ENCODE data around the gene OXSR1.
"Not testable (repeated sequence)": the region's sequence is repeated elsewhere in the genome, so short reads cannot be mapped to it uniquely, and the experiment has no call there.

OXSR1 gene

DNA sequence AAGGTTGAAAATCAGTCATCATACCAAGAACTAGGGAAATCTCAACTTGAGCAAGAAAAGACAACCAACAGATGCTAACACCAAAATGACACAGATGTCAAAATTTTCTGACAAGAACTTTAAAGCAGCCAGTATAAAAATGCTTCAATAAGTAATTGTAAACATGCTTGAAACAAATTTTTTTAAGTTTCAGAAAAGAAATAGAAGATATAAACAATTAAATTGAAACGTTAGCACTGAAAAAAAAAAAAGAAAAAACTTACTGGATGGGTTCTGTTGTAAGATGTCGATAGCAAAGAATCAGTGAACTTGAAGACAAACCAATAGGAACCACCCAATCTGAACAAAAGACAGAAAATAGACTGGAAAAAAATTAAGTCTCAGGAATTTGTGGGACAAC lies 18.8 kb upstream of the OXSR1 start:
- no peak for DNase-seq

DNA sequence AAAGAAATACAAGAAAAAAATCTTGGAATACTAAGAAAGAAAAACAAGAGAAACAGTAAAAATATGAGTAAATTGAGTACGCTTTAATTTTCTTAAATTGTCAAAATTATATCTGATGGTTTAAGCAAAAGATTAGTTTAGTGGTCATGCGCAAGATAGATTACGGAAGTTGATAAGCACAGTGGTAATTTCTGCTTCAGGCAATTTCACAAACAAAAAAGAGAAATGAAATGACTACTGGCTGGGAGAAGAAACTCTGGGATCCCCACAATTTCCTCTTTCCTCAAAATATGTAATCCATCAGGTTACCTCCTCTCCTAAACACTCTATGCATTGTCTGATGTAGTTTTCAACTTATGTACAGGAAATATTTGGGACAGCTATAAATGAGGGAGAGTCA lies 17.9 kb upstream of the OXSR1 start:
- no peak for DNase-seq

DNA sequence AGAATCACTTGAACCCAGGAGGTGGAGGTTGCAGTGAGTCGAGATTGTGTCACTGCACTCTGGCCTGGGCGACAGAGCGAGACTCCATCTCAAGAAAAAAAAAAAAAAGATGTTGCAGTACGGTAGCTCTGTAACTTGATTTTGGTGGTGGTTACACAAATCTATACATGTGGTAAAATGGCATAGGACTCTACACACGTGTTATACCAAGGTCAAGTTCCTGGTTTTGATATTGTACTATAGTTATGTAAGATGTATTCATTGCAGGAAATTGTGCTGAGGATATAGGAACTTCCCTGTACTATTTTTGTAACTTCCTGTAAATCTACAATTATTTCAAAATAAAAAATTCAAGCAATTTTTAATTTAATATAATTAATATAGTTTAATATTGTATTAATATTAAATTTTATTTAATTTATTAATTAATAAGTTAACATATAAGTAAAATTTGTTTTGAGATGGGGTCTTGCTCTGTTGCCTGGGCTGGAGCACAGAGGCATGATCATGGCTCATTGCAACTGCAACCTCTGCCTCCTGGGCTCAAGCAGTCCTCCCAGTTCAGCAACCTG lies 16.9 kb upstream of the OXSR1 start:
- no peak for DNase-seq

DNA sequence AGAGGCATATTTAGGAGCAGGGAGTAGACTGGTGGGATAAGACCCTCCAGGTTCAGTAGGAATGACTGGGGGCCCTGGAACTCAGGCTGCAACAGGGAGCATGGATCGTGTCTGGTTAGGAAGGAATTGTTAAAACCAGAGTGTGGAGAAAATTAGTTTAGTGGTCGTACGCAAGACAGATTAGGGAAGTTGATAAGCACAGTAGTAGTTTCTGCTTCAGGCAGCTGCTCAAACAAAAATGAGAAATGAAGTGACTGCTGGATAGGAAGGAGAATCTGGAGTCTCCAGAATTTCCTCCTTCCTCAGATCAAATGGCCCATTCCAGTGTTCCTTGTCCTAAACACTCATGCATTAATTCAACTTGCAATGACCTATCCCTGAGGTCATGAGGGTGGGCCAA lies 15.6 kb upstream of the OXSR1 start:
- DNase-seq = no peak

DNA sequence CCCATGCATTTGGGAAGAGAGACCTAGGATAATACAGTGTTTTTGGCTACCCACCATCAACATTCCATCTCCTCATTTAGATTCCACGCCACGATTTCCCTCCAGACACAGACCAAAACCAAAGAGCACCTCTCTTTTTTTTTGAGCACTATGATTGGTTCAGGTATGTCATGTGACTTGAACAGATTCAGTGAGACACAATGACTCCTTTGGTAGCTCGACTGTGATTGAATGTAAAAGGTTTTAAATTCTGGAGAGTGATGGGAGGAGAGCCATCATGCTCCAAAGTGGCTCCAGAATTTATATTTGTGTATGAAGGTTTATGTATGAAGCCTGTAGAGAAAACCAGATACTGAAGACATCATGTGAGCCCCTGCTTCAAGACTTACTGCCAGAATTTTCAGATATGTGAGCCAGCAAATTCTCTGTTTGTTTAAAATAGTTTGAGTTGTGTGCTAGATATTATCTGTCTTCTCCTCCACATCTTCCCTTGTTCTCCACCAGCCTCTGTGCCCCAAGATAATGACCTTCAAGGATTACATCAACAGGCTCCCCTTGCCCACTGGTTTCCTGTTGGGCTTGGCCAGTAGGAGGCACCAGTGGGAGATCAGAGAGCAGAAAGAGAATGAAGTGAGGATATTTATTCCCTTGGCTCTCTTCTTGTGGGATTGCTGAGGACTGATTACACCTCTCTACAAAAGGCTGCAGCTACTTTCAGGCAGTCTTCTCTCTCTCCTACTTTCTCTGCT lies 14.4 kb upstream of the OXSR1 start:
- DNase-seq = no peak

DNA sequence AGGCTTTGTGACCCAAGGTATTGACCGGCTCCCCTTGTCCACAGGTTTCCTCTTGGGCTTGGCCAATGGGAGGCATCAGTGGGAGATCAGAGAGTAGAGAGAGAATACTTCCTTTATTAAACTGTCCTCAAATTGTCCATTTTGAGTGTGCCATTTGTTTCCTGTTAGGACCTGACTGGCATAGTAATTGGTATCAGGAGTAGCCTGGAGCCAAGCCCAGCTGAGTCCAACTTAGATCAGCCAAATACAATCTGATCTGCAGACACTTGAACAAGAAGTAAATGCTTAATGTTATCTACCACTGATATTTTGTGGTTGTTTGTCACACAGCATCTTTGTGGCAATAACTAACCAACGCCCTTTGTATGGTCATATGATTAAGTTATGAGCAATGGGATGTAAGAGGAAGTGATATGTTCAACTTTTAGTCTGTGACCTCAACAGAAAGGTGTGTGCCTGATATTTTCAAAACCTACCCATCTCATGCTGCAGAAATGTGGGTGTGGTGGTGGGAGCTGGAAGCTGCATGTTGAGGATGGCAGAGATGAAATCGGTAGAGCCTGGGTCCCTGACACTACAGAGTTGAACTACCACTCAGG lies 13.6 kb upstream of the OXSR1 start:
- DNase-seq = no peak

DNA sequence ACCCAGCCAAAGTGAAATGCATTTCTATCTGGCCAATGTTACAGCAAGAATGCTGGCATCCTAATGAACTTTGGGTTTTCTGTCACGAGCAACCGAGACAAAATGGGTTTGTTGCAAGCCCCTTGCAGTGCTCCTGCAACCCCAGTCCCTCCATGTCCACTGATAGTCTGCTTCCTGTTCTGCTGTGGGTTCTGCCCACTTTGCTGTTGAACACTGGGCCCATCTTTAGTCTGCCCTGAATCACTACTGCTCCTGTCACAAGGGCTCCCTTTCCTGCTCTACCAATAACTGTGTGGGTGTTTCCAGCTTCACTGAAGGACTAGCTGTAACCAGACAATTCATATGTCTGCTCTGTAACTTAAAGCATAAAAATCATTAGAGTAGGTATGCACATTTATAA lies 12.7 kb upstream of the OXSR1 start:
- no peak for DNase-seq

DNA sequence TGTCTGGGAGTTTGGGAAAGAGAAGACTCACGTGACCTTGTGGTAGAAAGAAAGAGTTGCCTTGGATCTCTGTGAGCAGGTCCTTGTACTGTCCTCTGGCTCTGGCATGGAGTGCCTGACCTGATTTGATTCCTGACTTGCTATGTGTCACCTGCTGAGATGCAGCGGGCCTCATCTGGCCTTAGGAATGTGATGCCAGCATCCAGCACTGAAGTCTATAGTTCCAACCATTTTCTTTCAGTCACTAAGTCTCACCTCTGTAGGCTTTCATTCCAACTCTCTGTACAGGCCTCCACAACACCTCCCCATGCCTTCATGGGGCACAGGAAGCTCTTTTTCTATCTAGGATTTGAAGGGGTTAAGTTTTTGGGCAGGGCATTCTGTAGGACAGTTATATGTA lies 12.1 kb upstream of the OXSR1 start:
- DNase-seq = no peak

DNA sequence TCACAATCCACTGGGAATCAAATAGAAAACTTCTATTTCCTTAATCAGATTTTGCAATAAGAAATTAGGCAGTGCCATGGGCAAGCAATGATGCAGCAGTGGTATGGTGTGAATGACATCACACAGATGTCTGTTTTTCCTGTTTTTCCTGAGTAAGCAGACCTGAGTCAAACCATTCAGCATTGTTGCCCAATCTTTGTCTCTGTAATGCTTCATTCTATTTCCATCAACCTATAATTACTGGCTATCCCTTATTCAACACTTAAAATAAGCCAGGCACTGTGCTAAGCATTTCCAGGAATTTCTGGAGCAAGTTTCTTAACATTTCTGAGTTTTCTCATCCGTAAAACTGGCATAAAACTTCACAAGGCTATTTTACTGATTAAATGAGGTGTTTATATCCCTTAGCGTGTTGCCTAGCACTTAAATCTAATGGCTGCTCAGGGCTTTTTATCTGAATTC lies 11.3 kb upstream of the OXSR1 start:
- no peak for DNase-seq

DNA sequence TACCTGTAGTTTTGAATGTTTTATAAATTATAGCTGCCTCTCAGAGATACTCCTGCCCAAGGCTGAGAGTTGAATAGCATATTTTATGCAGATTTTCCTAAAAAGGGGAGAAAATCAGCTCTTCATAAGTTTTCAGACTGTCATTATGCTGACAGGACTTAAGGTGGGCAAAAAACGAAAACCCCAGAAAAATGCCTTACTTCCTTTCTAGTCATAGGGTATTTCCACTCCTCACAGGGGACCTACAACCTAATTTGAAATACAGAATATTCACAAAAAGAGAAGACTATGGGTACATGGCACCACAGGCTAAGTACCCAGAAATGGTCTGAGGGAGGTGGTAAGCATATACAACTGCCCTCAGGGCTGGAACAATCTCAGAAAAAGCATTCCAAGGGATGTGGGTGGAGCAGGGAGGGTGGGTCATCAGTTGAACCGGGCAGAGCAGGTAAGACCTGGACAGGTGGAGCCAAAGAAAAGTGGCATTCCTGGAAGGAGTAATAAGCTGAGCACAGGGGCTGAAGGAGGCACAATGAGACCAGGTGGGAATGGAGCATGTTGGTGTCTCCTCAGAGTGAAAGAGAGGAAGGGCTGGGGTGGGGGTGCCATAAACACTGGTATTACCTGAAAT lies 10.6 kb upstream of the OXSR1 start:
- no peak for DNase-seq

DNA sequence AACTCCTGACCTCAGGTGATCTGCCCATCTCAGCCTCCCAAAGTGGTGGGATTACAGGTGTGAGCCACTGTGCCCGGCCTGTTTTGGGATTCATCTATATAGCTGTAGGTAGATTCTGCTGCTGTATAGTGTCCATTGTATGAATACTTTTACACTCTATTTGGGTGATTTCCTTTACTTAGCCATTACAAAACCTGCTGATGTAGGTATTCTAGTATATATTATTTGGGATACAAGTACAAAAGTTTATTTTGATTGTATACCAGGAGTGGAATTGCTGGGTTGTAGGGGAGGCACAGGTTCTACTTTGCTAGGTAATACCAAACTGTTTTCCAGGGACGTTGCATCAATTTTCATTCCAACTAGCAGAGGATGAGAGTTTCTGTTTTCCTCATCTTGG lies 9.5 kb upstream of the OXSR1 start:
- DNase-seq = no peak

DNA sequence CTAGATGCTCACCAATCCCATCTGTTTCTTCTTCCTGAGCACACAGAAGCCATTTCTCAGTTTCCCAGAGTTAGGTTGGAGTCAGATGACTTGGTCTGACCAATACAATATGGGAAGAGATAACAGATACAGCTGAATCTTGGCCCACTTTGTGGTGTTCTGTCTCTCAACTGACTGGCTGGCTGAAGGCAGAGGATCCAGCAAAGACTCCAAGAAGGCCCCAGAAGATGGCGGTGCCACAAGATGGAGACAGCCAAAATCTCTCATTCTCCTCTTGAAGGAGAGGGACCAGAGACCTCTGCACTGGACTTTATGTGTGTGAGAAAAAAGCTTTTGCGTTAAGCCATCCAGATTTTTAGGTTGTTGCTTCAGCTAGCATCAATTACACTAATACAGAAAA lies 8.2 kb upstream of the OXSR1 start:
- no peak for DNase-seq

DNA sequence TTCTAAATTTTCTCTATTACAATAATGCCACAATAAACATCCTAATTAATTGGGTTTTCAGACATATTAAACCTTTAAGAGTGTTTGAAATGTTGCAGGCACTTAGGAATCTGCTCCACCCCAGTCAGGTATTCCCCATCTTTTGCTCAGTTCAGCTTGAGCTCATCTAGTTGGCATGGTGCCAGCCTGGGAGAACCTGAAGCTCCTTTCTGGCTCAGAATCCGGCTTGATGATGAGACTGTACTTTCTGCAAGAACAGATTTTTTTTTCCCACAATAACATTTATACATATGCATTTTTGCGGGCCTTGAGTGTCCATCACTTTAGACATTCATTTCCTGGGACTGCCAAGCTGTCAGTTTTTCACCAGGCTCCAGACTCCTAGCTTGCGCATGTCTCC lies 7.7 kb upstream of the OXSR1 start:
- DNase-seq = no peak

DNA sequence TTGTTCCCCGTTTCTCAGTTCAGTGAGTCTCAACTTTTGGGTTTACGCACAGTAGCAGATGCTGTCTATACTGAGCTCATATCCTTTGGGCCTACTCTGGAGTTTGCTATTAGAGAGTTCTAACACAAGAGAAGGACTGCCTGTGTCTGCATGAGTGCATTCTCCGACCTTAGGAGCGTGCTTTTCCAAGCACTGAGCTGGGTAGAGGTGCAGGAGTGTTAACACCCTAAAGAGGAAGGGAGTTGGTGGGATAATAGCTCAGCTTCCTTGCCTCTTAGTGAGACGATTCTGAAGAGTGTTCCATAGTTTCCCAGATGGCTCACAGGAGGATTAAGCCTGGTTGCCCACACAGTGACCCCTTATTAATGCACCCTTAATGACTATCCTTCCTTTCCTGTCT lies 6.9 kb upstream of the OXSR1 start:
- no peak for DNase-seq

DNA sequence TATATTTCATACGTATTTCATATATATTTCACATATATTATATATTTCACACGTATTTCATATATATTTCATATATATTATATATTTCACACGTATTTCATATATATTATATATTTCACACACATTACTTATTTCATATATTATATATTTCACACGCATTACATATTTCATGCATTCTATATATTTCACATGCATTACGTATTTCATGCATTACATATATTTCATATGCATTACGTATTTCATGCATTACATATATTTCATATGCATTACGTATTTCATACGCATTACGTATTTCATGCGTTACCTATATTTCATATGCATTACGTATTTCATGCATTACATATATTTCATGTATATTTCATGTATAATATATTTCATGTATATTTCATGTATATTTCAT lies 4.6 kb upstream of the OXSR1 start:
- not testable (repeated sequence) for DNase-seq

DNA sequence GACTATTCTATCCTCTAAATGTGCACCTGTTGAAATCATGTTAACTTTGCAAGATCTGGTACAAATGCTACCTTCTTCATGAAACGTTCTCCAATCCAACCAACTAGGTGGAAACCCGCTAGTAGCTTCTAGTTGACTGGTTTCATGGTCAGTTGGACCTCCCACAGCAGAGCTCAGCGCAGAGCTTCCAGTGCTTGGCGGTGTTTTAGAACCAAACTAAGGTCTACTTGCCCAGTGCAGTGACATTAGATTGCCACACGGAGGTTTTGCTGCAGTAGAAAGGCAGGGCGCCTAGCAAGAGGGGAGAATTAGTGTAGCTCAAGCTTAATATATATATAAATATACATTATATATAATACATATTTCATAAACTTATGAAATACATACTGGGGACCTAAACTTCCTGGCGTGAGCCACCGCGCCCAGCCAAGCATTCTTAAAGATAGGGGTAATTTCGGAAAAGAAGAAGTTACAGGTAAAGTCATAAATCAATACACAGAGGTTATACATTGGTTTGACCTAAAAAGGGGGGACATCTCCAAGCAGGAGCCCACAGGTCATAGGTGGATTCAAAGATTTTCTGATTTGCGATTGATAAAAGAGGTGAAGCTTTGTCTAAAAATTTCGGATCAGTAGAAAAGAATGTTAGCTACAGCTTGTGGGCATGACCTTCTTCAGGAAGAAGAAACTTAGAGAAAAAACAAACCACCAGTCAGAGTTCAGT lies 2.1 kb upstream of the OXSR1 start:
- no peak for DNase-seq

DNA sequence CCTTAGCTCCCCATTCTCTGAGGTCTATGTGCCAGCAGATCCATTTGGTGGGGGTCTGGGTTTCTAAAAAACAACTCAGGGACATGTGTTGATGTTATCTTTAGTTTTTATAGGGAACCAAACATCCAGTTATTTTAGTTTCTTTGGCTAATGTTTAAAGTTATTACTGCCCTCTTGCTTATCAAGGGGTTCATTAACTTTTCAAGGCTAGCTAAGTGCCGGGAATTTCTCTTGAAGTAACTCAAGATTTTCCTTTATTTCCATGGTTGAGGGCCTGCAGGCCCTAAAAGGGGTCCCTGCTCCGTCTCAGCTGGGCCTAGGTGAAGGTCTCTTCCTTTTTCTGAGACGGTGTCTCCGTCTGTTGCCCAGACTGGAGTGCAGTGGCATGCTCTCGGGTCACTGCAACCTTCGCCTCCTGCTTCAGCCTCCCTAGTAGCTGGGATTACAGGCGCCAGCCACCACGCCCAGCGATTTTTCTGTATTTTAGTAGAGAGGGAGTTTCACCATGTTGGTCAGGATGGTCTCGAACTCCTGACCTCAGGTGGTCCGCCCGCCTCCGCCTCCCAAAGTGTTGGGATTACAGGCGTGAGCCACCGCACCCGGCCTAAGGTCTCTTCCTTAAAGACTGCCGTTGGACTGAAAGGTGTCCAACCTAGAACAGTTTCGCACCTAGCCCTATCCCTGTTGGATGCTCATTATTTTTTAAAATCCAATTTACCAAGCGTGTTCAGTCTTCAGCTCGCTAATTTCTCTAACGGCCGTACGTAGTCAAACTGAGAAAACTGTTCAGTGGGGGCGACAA lies 1.3 kb upstream of the OXSR1 start:
- no peak for DNase-seq

DNA sequence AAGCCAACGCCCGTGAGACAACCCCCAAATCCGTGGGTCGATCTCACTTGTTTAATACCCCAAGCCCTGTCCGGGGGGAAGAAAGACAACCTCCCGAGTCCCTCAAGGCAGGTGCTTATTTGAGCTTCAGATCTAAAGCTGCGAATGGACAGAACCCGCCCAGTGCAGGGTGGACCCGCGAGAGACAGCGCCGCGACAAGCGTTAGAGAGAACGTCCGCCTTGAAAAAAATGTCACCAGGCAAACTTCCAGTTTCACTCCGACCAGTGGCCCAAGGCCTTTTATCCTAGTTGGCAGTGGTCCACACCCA lies 740 bp upstream of the OXSR1 start:
- no peak for DNase-seq

DNA sequence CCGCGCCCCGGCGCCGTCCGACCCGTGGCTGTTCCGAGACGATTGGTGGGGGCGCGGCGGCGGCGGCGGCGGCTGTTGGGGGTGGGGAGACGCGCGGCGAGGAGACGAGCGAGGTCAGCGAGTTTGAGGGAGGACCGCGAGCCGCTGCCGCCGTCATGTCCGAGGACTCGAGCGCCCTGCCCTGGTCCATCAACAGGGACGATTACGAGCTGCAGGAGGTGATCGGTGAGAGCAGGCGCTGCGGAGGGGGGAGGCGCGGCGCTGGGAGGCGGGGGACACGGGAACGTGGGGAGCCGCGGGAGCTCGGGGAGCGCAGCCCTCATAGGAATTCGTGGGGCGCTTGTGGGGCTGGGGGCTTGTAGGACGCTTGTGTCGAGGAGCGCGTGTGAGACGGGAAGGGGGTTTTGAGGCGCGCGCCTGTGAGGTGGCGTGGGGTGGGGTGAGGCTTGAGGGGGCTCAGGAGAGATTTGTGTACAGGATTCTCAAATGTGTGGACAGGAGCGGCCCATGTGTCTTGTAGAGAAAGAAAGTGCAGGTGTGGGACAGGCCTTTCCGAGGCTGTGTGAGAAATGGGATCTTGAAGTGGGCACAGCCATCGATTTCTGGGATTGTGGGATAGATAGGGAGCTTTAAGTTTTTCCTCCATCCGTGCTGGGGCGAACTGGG lies 518 bp downstream of the OXSR1 start:
- no peak for DNase-seq

DNA sequence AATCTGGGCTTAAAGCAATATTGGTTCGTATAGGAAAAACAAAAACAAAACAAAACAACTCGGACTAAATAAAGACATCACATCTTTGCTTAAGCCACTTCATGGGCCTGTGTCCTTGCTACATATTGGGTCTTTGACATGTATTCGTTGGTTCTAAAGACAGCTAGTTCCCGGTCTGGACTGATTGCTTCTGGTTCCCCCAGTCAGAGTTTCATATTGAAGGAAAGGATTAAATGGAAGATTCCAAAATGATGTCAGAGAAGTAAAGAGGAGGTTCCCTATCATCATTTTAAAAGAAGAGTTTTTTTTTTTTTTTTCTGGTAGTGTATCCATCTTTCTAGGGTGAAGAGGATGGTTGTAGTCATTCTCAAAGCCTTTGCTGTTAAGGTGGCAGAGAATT lies 2.3 kb downstream of the OXSR1 start:
- no peak for DNase-seq

DNA sequence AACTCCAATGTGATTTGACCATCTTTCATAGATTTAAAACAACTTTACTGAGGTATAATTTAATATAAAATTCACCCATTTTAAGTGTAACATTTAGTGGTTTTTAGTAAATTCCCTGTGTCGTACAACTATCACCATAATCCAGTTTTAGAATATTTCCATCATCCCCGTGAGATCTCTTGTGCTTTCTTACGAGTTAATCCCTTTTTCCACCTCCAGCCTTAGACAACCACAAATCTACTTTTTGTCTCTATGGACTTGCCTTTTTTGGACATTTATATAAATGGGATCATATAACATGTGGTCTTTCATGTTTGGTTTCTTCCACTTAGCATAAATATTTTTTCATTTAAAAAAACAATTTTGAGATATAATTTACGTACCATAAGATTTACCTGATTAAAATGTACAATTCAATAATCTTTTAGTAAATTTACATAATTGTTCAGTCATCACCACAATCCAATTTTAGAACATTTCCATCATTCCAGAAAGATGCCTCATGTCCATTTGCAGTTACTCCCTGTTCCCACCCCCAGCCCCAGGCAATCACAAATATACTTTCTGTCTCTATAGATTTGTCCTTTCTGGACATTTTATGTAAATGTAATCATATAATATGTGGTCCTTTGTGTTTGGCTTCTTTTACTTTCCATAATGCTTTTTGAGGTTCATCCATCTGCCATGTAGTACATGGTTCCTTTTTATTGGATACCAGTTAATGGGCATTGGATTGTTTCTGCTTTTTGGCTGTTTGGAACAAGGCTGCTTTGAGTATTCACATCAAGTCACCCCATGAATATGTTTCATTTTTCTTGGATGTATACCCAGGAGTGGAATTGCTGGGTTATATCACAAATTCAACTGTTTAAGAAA lies 3.1 kb downstream of the OXSR1 start:
- DNase-seq = no peak

Data from NK-92 treated with Interleukin-12 subunit alpha and Interleukin-12 subunit beta, amount 100 ng/mL, for 24 hours (cell line).